Pancreas (tissue), 10 donors: ENCODE results near the gene APC2. TPM values are rescaled to one million over a fixed set of nuclear protein-coding genes. Genes with fewer than 3 reads are reported as not detected.

Experiments
- ATAC-seq, 4 donors: fragments of 200-7000 bp; cut with Tn5 transposase; one replicate each; pipeline versions ENCODE4 v1.8.0 to v1.9.1; 2020; ENCODE audit warnings: mild to moderate bottlenecking in 4 of 4, moderate library complexity in 4 of 4
- DNase-seq, 6 donors: peaks; one replicate each; pipeline ENCODE4 v3.0.0-alpha.2; 2020
- FAIRE-seq: peaks from 2 replicates; lab custom pipeline; 2012; peaks lifted over from hg19 to GRCh38; lab: Jason Lieb, UNC
- H3K27ac ChIP-seq, 4 donors: fragments of 200-600 bp; sonication (generic); 1 replicate in 3 of 4; 2 replicates in 1 of 4; pipeline versions ENCODE4 v1.5.0 to v1.8.0; 2020
- H3K27me3 ChIP-seq, 4 donors: fragments of 200-600 bp; one replicate each; pipeline ENCODE4 v1.8.0; 2021
- H3K36me3 ChIP-seq, 3 donors: fragments of 200-600 bp; sonication (generic) in 1 of 3; one replicate each; pipeline versions ENCODE4 v1.5.0 to v1.8.0; 2020 to 2021
- H3K4me1 ChIP-seq, 3 donors: fragments of 200-600 bp; one replicate each; pipeline ENCODE4 v1.8.0; 2021
- H3K4me3 ChIP-seq, 4 donors: fragments of 200-600 bp; sonication (generic) in 2 of 4; one replicate each; pipeline versions ENCODE4 v1.5.0 to v1.8.0; 2020 to 2021
- H3K9me3 ChIP-seq, 4 donors: fragments of 200-600 bp; one replicate each; pipeline ENCODE4 v1.8.0; 2021
- CTCF ChIP-seq, 4 donors: fragments of 200-600 bp; sonication (generic) in 3 of 4; IDR thresholded peaks; one replicate each; pipeline versions ENCODE4 v1.5.0 to v1.8.0; 2021; ENCODE audit warnings: antibody characterized with exemption in 4 of 4
- WGBS, 2 donors: extraction: QIAGEN DNeasy Blood & Tissue Kit; methylation state at CpG; one replicate each; pipeline ENCODE4 v1.1.7; 2013; 5-methylcytosine and 5-hydroxymethylcytosine counted together
- intact Hi-C, 3 donors: fragments of 100-400 bp; cut with DNase I; formaldehyde crosslinking; loops; one replicate each; pipeline versions ENCODE4 v1.11.1 to v1.14.2; 2022
- polyA plus RNA-seq, 2 donors: library from polyadenylated mRNA; stranded (reverse); fragments of 200-250 nt; gene quantifications; one replicate each; pipeline ENCODE4 v1.2.3, GENCODE V29; 2013
- total RNA-seq, 6 donors: library from RNA; stranded (reverse); fragmentation: NEBNext Ultra II Directional in 4 of 6; extraction: Animal tissue kit (Norgen Biotek cat#: 25700) in 4 of 6; gene quantifications; one replicate each; pipeline versions ENCODE4 v1.2.1 to v1.2.4, GENCODE V29; 2021 to 2023
- donor health status: healthy with polysubstance abuse.
- donor health status: DM: no; HTN: no; CAD: no; lungs with moderate emphysema.
- donor health status: DM: no; HTN: no; CAD: no.
- donor health status: control.
- donor health status: control.
- donor health status: Bipolar disorder and iron deficiency.
- donor health status: DM: yes; HTN: yes; CAD: no.
- donor health status: DM: no; HTN: no; CAD: no.
- donor health status: DM: no; HTN: no; CAD: no.
- donor health status: DM: yes; HTN: yes; CAD: no.

Gene APC2, protein sequence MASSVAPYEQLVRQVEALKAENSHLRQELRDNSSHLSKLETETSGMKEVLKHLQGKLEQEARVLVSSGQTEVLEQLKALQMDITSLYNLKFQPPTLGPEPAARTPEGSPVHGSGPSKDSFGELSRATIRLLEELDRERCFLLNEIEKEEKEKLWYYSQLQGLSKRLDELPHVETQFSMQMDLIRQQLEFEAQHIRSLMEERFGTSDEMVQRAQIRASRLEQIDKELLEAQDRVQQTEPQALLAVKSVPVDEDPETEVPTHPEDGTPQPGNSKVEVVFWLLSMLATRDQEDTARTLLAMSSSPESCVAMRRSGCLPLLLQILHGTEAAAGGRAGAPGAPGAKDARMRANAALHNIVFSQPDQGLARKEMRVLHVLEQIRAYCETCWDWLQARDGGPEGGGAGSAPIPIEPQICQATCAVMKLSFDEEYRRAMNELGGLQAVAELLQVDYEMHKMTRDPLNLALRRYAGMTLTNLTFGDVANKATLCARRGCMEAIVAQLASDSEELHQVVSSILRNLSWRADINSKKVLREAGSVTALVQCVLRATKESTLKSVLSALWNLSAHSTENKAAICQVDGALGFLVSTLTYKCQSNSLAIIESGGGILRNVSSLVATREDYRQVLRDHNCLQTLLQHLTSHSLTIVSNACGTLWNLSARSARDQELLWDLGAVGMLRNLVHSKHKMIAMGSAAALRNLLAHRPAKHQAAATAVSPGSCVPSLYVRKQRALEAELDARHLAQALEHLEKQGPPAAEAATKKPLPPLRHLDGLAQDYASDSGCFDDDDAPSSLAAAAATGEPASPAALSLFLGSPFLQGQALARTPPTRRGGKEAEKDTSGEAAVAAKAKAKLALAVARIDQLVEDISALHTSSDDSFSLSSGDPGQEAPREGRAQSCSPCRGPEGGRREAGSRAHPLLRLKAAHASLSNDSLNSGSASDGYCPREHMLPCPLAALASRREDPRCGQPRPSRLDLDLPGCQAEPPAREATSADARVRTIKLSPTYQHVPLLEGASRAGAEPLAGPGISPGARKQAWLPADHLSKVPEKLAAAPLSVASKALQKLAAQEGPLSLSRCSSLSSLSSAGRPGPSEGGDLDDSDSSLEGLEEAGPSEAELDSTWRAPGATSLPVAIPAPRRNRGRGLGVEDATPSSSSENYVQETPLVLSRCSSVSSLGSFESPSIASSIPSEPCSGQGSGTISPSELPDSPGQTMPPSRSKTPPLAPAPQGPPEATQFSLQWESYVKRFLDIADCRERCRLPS (N-terminal part only)
- total RNA-seq (under 1 TPM in 5 of 6 donors, not detected in 1; 0.04 to 0.23 (median 0.06) TPM), polyA plus RNA-seq (under 1 TPM; 0.05 to 0.27 TPM)

GRCh38 chr19:1449467-1450442, at the start of gene APC2:
Gene APC2 (plus strand): TSS chr19:1450121. CDS start chr19:1453002, 2,881 bp downstream.
- DNase-seq: peak in 2 of 6 donors; percentile 36 to 58
- no peak for ATAC-seq
- no peak for FAIRE-seq
- no peak for TF ChIP-seq CTCF (IDR thresholded peaks at IDR 0.05)
- Histone ChIP-seq H3K4me1 (peaks cover 0 to 18% (median 0%) of the 10 kb centered on the region in 3 donors), H3K36me3 (no peaks in the 10 kb centered on the region), H3K27ac (no peak within 1 kb of the TSS), H3K27me3 (peaks cover 0 to 17% (median 4%) of the 10 kb centered on the region in 4 donors), H3K4me3 (no peak within 1 kb of the TSS), H3K9me3 (no peaks in the 10 kb centered on the region)
- intact Hi-C loops: loop anchor here in 1 of 3 donors (10.0 kb wide), 1 partner anchor 65 kb away; the partner anchor contains the start of gene ADAMTSL5
- WGBS, 2 donors: 9 to 10% methylated on average over 52 to 74 of the region's 74 CpGs

DNA sequence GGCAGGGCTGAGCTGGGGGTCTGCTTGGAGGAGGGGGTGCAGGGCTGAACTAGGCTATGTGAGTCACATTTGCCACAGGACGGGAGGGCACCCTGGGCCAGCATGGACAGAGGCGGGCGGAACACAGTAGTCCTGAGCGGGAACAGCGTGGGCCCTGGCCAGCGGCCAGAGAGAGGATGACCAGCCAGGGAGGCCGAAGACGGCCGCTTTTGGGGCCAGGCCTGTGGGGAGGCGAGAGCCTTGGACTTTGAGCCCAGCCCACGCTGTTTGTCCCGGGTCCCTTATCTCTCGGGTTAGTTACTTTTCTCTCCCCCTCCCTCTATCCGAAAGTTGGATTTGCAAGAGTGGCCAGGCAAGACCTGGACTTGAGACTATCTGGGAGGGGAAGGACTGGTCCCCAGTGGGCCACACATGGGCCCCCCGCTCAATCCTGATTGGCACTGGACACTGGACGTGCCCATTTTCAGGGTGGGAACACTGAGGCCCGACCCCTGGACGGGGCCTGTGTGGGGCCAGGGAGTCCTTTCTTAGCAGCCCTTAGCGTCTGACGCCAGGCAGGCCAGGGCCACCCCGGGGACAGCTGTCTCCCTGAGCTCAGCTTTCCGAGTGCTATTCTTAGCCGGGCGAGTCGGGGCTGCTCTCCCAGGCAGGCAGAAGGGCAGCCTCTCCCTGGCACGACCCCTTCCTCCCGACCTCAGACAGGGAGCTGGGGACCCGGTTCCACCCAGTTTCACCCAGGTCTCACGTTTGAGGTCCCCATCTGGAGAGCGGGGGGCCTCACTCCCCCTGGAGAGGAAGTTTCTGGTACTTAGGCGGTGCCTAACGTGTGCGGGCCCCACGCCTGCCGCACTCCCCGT, 49.4 kb upstream of the APC2 start:
- TF ChIP-seq CTCF (IDR thresholded peaks at IDR 0.05): no peak
- intact Hi-C loops: no loop called here
- peak overlapping the region; percentile 57 to 77 (median 66) for H3K27ac ChIP-seq
- H3K4me1 ChIP-seq: peaks cover 3 to 13% (median 10%) of the 10 kb centered on the region in 3 donors
- H3K9me3 ChIP-seq: no peaks in the 10 kb centered on the region
- peak overlapping the region; percentile 47 to 96 (median 85) for H3K4me3 ChIP-seq
- no peaks in the 10 kb centered on the region for H3K36me3 ChIP-seq
- no peaks in the 10 kb centered on the region for H3K27me3 ChIP-seq
- whole genome bisulfite sequencing, 2 donors: 4 to 5% methylated on average over 36 of the region's 36 CpGs
- peak; percentile 53 to 68 (median 66) for ATAC-seq
- no peak for FAIRE-seq
- peak; percentile 76 to 91 (median 80) for DNase-seq

- Histone ChIP-seq H3K36me3 (no peaks in the 10 kb centered on the region), H3K27ac (peak within 1 kb of the TSS; percentile 57 to 77 (median 66)), H3K4me1 (peaks cover 0 to 10% (median 7%) of the 10 kb centered on the region in 3 donors), H3K27me3 (no peaks in the 10 kb centered on the region), H3K4me3 (peak within 1 kb of the TSS; percentile 47 to 96 (median 85)), H3K9me3 (no peaks in the 10 kb centered on the region)
- peak; percentile 66 to 75 (median 68) for ATAC-seq
- no peak for FAIRE-seq
- TF ChIP-seq CTCF (IDR thresholded peaks at IDR 0.05): peak in 3 of 4 donors; percentile 14 to 43 (median 36)
- 1% methylated on average over 65 to 87 of the region's 87 CpGs for WGBS, 2 donors
- intact Hi-C loops: no loop called here
- DNase-seq: peak in 2 of 6 donors; percentile 72 to 83
Observed at GRCh38 chr19:1401138-1401888, 48.6 kb upstream of the APC2 start, which contains the start of gene GAMT. Gene GAMT (minus strand): TSS chr19:1401542. CDS start chr19:1401476, 66 bp downstream.
